ENCODE measurements around the gene VWA8.
"Not testable (repeated sequence)": the region's sequence is repeated elsewhere in the genome, so short reads cannot be mapped to it uniquely, and the experiment has no call there.

Gene VWA8

DNA sequence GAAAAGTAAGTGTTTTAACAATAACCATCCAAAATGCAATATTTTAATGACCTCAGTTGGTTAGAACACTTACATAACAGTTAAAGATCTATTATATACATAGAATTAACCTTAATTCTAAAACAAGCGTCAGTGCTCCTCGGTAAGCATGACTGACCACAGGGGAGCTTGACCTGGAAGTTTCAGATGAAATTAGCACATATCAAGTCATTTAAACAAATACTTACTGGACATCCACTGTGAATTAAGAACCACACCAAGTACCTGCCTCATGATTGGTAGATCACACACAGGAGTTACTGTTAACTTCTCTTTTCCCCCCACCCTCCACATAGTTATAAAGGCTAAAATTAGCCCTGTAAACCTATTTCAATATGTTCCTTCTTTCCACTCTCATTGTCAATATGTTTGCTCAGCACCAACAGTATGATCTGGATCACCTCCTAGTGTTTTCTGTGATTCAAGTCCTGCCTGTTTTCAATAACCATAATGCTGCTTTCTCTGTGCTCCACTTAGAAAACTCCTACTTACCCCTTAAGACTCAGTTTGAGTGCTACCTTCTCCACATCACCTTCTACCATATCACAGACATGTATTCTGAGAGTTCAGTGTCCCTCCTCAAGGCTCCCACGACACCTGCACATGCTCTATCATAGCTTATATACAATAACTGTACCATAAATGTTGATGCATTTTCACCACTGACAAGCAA, 209.0 kb downstream of the VWA8 start:
- DNase-seq (ENCODE audit: low read depth in 3 of 3, low spot score in 1 of 3), result no peak

DNA sequence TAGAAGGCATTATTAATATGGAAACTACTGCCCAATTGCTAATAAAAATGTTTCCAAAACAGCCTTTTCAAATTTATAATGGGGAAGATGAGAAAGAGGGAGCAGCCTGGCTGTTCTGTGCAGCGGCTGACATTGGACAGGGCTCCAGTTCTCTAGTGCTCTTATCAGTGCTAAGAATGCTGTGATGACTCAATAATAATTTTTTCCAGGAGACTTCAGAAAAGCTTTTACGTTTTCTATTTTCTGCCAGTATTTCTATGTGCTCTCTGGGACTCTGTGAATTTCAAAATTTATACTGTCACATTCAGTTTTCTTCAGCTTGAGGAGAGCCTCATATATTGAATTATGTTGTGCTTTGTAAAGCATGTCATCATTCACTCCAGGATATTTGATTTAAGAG, 209.6 kb downstream of the VWA8 start:
- no peak for DNase-seq (ENCODE audit: low read depth in 3 of 3, low spot score in 1 of 3)

DNA sequence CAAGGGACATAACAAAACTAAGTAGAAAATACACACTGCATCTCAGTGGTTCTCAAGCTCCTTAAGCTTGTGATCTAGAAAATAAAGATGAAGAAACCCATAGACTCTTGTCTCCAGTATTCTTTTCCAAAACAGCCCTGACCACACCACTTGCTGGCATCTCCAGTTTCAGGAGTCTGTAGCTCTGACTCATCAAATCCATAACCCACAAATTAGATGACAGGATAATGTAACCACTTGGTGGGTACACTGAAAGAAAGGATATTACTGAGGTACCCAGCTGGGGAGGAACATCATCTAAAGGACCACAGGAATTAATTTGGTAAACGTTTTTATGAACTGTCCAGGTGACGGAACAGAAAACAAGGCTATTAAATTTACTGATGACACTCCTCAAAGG, 214.7 kb downstream of the VWA8 start:
- no peak for DNase-seq (ENCODE audit: low read depth in 3 of 3, low spot score in 1 of 3)

DNA sequence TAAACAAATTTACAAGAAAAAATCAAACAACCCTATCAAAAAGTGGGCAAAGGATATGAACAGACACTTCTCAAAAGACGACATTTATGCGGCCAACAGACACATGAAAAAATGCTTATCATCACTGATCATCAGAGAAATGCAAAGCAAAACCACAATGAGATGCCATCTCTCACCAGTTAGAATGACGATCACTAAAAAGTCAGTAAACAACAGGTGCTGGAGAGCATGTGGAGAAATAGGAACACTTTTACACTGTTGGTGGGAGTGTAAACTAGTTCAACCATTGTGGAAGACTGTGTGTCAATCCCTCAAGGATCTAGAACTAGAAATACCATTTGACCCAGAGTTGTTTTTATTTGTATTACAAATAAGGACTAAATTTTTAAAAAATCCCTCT, 215.4 kb downstream of the VWA8 start:
- not testable (repeated sequence) for DNase-seq (ENCODE audit: low read depth in 3 of 3, low spot score in 1 of 3)

DNA sequence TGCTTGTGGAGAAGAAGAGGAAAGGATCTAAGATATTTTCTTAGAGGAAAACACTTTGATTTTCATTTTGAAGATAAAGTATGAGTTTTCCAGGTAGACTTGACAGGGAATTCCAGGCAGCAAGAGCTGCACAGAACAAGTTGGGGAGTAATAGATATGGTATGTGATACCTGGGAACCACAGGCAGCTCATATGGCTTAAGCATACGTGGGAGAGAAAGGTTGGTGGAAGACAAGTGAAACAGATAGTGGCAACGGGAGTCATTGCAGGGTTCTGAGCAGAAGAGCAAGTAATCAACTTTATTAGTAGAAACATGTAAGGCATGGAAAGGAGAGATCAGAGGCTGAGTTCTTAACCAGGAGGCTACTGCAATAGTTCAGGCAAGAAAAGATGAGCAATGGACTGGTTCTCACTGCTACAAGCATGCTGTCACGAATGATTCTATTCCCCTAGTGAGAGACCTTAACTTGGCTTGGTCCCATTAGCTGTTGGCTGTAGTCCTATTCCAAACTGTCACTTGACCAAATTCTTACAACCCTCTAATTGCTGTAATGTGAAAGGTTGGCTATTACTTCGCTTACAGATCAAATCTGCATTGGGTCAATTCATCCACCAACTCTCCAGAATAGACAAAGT, 217.9 kb downstream of the VWA8 start:
- no peak for DNase-seq (ENCODE audit: low read depth in 3 of 3, low spot score in 1 of 3)

DNA sequence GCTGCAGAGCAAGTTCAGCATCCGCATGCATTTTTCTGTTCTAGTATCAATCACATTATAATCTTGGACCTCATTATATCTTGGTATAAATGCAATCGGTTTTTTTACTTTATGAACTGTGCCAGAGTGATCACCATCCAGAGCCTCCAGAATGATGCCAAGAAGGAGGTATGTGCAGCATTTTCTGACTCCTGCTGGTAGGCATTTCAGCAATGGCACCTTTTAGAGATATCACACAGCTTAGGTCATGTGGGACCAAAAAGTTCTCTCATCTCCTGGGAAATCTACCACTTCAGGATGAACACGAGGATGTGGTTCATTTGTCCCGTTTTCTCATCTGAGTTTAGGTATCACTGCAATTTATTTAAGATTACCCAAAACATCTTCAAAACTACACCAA, 220.4 kb downstream of the VWA8 start:
- no peak for DNase-seq (ENCODE audit: low read depth in 3 of 3, low spot score in 1 of 3)

DNA sequence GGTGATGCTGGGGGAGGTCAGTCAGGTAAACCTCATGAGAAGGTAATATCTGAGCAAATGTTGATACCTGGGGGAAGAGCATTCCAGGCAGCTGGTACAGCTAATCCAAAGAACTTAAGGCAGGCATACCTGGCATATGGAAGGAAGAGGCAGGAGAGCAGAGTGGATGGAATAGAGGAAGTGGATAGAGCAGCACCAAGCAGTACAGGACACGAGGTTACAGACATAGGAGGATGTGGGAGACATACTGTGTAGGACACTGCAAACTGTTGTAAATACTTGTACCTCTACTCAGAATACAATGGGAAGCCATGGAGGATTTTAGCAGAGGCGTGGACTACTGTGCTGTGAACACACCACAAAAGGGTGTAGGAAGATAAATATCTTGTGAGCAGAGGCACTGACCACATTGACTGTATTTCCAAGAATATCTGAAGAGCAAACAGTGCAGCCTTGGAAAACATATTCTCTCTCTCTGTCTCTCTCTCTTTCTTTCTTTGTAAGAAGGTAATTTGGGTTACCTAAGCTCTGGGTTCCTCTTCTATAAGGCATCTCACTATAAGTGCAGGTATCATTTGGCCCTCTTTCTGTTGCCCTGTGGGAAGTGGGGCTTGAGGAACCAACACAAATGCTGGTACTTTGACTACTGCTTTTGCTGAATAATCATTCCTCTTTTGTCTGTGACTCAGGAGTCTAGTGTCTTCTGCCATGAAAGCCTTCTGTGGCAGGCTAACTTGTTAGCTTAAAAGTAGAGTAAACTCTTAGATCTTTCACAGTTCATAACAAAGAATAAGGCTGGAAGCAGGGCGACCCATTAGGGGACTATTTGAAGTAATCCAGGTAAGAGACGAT, 238.0 kb downstream of the VWA8 start:
- no peak for DNase-seq (ENCODE audit: low read depth in 3 of 3, low spot score in 1 of 3)

DNA sequence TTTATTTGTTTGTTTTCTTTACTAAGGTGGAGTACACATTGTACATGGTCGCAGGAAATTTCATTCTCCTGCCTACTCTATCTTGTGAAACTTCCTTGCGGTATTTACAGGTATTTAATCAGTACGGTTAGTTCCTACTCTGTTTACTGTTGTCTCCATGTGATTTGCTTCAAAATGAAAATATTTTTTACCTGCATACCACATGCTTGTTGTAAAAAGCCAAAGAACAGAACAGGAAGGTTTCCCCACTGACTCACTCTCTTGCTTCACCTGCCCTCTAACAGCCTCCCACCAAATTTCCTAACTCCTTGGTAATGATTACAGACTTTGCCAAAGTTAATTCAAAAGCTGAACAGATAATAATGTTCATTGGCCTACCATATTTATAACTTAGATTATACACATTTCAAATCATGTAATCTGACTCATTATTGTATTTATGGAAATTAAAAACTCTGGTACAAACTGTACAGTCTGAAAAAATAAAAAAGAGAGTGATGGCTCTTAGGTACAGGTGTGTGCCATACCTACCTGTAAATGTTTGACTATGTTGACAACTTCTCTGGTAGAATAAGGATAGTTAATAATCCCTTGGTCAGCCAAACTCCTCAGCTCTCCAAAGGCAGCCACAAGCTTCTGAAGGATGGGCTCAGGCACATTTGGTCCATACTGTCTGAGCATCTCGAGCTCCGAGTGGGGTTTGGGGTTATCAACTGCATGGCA, 239.9 kb downstream of the VWA8 start:
- DNase-seq (ENCODE audit: low read depth in 3 of 3, low spot score in 1 of 3), result no peak

DNA sequence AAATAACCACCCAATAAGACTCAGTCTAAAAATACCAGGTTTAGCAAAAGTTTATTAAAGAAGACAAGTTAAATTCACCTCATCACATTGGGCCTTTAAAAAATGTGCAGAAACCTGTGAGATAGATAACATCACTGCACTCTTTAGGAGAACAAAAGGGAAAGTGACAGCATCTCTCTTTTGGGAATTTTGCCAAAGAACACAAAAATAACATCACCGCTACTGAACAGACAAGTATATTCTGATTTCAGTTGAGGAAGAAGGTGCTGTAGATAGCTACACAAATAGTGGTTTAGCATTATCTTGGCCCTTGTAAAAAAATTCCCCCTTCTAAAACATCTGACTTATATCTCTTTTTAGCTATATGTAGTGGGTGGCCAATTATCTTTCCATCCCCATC, 244.7 kb downstream of the VWA8 start:
- no peak for DNase-seq (ENCODE audit: low read depth in 3 of 3, low spot score in 1 of 3)

DNA sequence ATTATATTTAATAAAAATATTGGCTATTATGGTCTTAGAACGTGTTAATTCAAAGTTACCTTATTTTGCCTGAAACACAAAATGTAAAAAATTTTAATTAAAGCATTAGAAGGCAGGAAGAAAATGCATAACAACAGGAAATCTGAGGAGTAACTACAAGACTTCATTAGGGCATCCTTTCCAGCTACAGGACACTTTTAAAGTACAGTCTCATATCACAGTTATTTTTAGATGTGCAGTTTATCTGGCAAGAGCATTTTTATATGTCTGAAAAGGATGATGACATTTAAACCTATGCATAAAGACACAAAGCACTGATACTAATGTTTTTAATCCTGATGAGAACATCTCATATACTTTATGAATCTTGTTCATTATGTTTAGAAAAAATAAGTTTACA, 247.5 kb downstream of the VWA8 start:
- DNase-seq (ENCODE audit: low read depth in 3 of 3, low spot score in 1 of 3), result no peak

DNA sequence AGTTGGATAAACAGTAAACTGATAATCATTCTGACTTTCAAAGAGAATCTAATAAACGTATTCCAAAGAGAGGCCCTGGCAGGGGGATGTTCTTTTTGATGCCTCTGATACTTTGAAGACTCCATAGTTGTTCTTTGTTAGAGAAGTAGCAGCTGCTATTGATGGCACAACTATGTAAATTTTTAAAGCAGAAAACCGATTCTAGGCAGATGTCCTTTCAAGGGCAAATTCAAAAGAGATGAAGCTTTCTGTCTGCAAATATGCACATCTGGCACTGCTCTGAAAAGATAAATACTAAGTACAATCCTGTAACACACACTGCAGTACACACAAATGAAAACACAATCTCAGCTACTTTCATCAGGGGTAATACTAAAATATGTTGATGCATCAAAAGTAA, 250.1 kb downstream of the VWA8 start:
- DNase-seq (ENCODE audit: low read depth in 3 of 3, low spot score in 1 of 3), result no peak

DNA sequence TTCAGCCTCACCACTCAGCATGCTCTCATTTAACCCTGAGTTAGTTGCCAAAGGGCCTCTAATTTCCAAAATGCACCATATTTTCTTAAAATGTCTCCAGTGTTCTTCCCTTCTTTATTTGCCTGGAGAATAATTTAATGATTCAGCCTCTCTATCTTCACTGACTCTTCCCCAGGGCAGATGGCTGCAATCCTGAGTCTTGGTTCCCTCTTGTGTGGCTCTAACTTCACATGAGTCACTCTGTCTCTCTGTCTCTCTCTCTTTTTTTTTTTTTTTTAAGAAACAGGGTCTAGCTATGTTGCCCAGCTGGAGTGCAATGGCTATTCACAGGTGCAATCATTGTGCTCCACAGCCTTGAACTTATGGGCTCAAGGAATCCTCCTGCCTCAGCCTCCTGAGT, 251.4 kb downstream of the VWA8 start:
- DNase-seq (ENCODE audit: low read depth in 3 of 3, low spot score in 1 of 3), result no peak

DNA sequence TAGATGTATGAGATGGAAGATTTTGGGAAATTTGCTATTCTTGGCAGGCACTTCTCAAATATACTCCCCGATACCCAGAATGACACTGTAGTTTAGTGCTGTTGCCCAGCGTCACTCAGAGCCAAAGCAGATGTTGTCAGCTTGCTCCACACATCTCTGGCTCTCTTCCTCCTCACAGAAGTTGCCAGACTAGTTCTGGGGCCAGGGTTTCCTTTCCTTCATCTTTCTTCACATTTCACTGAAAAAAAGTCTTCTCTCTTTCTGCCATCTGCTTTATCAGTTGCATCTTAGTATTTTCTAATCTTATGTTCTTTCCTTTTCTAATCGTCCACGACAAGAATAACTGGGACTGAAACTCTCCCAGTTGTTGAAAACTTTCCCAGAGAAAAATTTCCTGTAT, 252.2 kb downstream of the VWA8 start:
- no peak for DNase-seq (ENCODE audit: low read depth in 3 of 3, low spot score in 1 of 3)

DNA sequence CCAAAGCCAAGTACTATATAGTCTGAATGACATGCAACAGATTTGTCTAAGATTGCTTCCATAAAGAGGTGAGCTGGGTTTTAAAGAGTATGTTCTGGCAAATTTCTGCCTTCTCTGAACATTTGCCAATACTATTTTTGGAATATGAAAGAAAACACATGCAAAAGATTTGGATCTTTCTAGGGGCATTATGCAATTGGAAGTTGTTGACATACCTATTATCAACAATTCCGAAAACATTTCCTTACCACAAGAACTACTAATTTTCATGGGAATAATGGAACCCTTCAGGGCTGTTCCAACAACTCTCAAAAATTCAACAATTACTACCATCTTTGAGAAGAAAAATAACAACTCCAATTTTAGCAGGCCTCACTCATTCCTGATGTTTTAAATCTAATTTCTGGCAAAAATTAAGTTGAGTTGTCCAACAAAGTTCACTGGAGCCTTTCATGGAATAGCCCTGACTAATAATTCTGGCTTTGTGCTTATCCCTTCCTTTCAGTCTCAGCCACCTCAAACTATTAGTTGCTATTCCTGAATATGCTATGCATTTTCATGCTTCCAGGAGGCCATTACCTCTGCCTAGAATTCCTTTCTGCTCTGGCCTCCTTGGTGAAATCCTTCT, 253.6 kb downstream of the VWA8 start:
- DNase-seq (ENCODE audit: low read depth in 3 of 3, low spot score in 1 of 3), result no peak

DNA sequence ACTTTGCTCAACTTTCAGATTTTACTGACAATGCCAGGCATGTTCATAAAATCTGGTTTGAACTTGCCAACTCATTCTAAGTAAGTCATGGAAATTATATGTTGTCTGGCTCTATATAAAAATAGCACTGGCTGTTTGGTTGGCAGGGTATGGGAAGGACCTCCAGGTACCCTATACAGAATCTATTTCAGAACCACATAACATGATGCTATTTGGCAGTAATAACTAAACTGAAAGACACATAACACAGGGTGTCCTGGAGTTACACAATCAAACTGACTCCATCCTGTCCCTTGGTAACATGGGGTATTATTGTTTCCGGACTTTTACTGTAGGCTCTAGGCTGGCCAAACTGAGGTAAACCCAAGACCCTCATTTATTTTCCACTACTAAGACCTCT, 254.8 kb downstream of the VWA8 start:
- DNase-seq (ENCODE audit: low read depth in 3 of 3, low spot score in 1 of 3), result no peak

DNA sequence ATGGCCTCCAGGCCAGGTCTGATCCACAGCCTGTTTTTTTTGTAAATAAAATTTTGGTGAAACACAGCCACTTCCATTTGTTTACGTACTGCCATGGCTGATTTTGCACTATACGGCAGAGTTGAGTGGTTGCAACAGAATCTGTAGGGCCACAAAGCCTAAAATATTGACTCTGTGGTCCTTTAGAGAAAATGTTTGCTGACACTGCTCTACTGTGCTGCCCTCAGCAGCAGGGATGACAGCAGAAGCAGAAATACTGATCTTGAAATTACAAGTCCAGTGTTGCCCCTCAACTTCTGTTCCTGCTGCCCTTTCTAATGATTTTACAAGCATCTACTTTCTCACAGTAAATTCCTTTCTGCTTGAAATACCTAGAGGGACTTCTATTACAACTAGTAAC, 258.4 kb downstream of the VWA8 start:
- no peak for DNase-seq (ENCODE audit: low read depth in 3 of 3, low spot score in 1 of 3)

DNA sequence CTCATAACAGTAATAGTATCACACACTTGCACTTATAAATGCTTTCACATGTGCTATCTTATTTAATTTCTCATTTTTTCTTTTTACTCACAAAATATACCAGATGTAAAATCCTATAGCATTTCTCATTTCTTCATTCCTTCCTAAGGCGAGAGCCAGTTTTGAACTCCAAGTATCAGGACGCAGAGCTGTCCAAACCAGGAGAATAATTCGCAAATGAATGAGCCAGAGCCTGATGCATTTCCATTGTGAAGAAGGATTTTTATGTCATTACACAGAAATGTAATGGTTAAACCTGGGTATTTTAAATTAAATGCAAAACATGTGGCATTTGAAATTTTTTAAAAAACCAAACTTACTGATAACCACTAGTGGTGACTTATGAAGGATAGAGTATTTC, 259.2 kb downstream of the VWA8 start:
- no peak for DNase-seq (ENCODE audit: low read depth in 3 of 3, low spot score in 1 of 3)

DNA sequence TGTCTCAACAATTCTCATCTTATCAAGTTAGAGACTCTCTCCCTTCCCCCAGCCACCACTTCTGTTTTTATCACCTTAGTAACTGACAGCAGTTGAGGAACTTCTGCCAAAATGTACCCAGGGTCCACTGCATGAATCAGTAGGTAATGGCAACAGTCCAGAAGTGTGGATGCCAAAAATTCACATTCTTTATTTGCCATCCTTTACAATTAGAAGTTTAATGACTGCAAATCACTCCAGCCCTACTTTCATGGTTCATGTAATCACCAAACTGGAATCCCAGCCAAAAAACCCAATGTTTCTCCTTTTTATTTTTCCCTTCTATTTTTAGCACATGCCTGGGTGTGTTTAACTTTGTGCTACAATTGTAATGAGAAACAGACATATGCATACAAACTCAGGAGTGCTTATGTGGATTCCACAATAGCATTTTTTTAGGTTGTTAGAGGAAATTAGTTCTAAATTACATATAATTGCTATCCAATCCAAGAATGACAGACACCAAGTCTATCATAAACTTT, 260.1 kb downstream of the VWA8 start:
- DNase-seq (ENCODE audit: low read depth in 3 of 3, low spot score in 1 of 3), result no peak

DNA sequence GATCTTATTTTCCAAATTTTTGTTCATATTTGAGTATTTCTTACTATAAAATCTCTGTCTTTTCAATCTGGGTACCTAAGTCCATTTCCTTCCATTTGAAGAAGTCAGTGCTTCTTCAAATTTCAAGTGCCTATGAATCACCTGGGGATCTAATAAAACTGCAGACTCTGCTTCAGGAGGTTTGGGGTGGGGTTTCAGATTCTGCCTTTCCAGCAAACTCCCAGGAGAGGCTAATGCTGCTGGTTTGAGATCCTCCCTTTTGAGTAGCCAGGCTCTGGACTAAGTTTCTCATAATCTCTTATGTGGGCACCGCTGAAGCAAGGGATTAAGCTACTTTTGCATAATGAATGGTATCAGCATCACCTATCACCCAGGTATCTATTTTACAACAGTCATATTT, 261.1 kb downstream of the VWA8 start:
- no peak for DNase-seq (ENCODE audit: low read depth in 3 of 3, low spot score in 1 of 3)

DNA sequence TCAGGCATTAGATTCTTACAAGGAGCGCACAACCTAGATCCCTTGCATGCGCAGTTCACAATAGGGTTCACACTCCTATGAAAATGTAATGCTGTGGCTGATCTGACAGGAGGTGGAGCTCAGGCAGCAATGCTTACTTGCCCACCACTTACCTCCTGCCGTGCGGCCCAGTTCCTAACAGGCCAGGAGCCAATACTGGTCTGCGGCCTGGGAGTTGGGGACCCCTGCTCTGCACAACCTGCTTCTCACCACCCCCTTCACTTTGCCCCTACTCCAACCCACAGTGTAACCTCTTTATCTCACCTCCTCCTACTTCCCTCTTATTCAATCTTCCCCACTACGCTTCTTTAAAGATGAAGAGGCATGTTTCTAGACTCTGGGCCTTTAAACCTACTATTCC, 263.3 kb downstream of the VWA8 start:
- no peak for DNase-seq (ENCODE audit: low read depth in 3 of 3, low spot score in 1 of 3)
